H1 (cell line): ENCODE data around the gene THBS1. TPM values are rescaled to one million over a fixed set of nuclear protein-coding genes. Genes with fewer than 3 reads are reported as not detected.

Experiments used
- EP300 ChIP-seq, 2 experiments: IDR thresholded peaks; 1 replicate in 1 of 2; 2 replicates in 1 of 2; pipeline ENCODE4 v1.6.1; 2011 to 2012; ENCODE audit warnings: low read depth in 2 of 2, low read length in 2 of 2, mild to moderate bottlenecking in 2 of 2, borderline replicate concordance in 1 of 2, inconsistent platforms in 1 of 2, moderate library complexity in 1 of 2
- POLR2AphosphoS5 ChIP-seq: IDR thresholded peaks from 2 replicates; pipeline ENCODE4 v1.6.1; 2011; ENCODE audit warnings: low read depth, low read length
- polyA plus RNA-seq, 7 experiments: library from polyadenylated mRNA; depleted of rRNA in 3 of 7; stranded (reverse) in 5 of 7; unstranded in 2 of 7; fragments of >200 nt in 5 of 7; fragments of 200-250 nt in 2 of 7; gene quantifications; 1 replicate in 5 of 7; 2 replicates in 1 of 7; 4 replicates in 1 of 7; pipeline versions ENCODE4 v1.2.1 to v1.2.3, GENCODE V29; 2011 to 2013; ENCODE audit warnings: missing spikeins in 2 of 7, mixed read lengths in 2 of 7
- total RNA-seq: library from RNA; stranded (reverse); fragmentation: NEBNext Ultra II Directional; extraction: Animal tissue kit (Norgen Biotek cat#: 25700); gene quantifications from 2 replicates; pipeline ENCODE4 v1.2.1, GENCODE V29; 2021

THBS1 gene
- total and polyA plus RNA-seq, 2 of the 8 experiments (the other 6 are each of a cell fraction or from before 2014, with no cell fraction given) = 10.3 to 63.3 TPM

- TF ChIP-seq EP300 (IDR thresholded peaks at IDR 0.05; ENCODE audit: borderline replicate concordance in 1 of 2, low read depth in 2 of 2, low read length in 2 of 2) (no peak), POLR2AphosphoS5 (no peak)
Observed at GRCh38 chr15:39623529-39623931, 42.7 kb downstream of the THBS1 start (continued).
